ENCODE results near the gene PEX11G.

- no peak for TF ChIP-seq POLR2A (IDR thresholded peaks at IDR 0.05; ENCODE audit: low read depth, low read length)
- TF ChIP-seq POLR2AphosphoS5 (IDR thresholded peaks at IDR 0.05; ENCODE audit: low read depth, low read length), result no peak
- no peak for TF ChIP-seq TAF1 (IDR thresholded peaks at IDR 0.05; ENCODE audit: low read depth, low read length)
- no peak for TF ChIP-seq PAX5 (IDR thresholded peaks at IDR 0.05; ENCODE audit: insufficient read depth, low read length, severe bottlenecking)
- no peak for TF ChIP-seq SPI1 (IDR thresholded peaks at IDR 0.05; ENCODE audit: low read depth, low read length)
- no peak for TF ChIP-seq POU2F2 (IDR thresholded peaks at IDR 0.05; ENCODE audit: low read depth, low read length)
These were observed 47.2 kb downstream of the PEX11G start for GRCh38 chr19:7441468-7442146.

Data from GM12891 (cell line).